Tibial artery (tissue), 4 donors: Measurements from ENCODE around the gene GADD45B.

Source experiments
- DNase-seq, 2 donors: peaks; one replicate each; pipeline ENCODE4 v3.0.0-alpha.2; 2019
- H3K27ac ChIP-seq, 2 donors: fragments of 200-600 bp; sonication (generic) in 1 of 2; 1 replicate in 1 of 2; 2 replicates in 1 of 2; pipeline ENCODE4 v1.5.1; 2018 to 2019; ENCODE audit warnings: mild to moderate bottlenecking in 1 of 2
- H3K27me3 ChIP-seq, 2 donors: fragments of 200-600 bp; sonication (generic) in 1 of 2; one replicate each; pipeline versions ENCODE4 v1.5.1 to v1.6.0; 2016 to 2019
- H3K36me3 ChIP-seq, 3 donors: fragments of 200-600 bp; sonication (generic) in 2 of 3; one replicate each; pipeline ENCODE4 v1.5.1; 2016 to 2019; ENCODE audit warnings: mild to moderate bottlenecking in 2 of 3
- H3K4me1 ChIP-seq, 4 donors: fragments of 200-600 bp; sonication (generic) in 2 of 4; 1 replicate in 3 of 4; 2 replicates in 1 of 4; pipeline ENCODE4 v1.5.1; 2016 to 2019
- H3K4me3 ChIP-seq, 2 donors: fragments of 200-600 bp; sonication (generic) in 1 of 2; 1 replicate in 1 of 2; 2 replicates in 1 of 2; pipeline ENCODE4 v1.5.1; 2018 to 2019; ENCODE audit warnings: mild to moderate bottlenecking in 2 of 2
- H3K9me3 ChIP-seq, 3 donors: fragments of 200-600 bp; sonication (generic) in 1 of 3; one replicate each; pipeline ENCODE4 v1.5.1; 2016 to 2019
- intact Hi-C: fragments of 100-400 bp; cut with DNase I; formaldehyde crosslinking; loops from one replicate; pipeline ENCODE4 v1.15.0; 2023; ENCODE audit warnings: low total_unique reads
- TF ChIP-seq, protein P1 (sequence below), 2 experiments: fragments of 200-600 bp in 1 of 2; fragments of 450-650 bp in 1 of 2; IDR thresholded peaks; one replicate each; pipeline ENCODE4 v1.5.1; 2017 to 2019; ENCODE audit warnings: antibody characterized with exemption in 2 of 2, mild to moderate bottlenecking in 1 of 2, moderate library complexity in 1 of 2

The GADD45B gene, protein sequence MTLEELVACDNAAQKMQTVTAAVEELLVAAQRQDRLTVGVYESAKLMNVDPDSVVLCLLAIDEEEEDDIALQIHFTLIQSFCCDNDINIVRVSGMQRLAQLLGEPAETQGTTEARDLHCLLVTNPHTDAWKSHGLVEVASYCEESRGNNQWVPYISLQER

DNA sequence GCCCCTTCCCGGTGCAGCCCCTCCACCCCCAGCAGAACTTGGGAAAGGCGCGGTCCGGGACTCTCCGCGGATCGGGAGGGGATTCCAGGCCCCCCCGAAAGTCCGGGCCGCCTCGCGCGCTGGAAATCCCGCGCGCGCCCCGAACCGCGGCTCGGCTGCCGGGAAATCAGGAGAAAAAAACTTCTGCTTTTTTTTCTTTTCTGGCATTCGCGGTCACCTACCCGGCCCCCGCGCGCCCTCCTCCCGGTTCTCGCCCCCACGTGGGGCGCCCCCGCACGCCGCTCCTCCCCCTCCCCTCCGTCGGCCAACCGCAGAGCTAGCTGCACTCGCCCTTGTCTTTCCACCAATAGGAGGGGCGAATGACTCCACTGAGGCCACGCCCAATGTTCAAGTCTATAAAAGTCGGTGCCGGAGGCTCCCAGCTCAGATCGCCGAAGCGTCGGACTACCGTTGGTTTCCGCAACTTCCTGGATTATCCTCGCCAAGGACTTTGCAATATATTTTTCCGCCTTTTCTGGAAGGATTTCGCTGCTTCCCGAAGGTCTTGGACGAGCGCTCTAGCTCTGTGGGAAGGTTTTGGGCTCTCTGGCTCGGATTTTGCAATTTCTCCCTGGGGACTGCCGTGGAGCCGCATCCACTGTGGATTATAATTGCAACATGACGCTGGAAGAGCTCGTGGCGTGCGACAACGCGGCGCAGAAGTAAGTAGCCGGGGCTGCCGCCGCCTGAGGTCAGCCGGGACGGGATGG is at the start of gene GADD45B:
Gene GADD45B (plus strand): TSS at position 426 of the 749 bp plus-strand sequence. CDS start 232 bp downstream, at position 658.
- TF ChIP-seq, protein P1, sequence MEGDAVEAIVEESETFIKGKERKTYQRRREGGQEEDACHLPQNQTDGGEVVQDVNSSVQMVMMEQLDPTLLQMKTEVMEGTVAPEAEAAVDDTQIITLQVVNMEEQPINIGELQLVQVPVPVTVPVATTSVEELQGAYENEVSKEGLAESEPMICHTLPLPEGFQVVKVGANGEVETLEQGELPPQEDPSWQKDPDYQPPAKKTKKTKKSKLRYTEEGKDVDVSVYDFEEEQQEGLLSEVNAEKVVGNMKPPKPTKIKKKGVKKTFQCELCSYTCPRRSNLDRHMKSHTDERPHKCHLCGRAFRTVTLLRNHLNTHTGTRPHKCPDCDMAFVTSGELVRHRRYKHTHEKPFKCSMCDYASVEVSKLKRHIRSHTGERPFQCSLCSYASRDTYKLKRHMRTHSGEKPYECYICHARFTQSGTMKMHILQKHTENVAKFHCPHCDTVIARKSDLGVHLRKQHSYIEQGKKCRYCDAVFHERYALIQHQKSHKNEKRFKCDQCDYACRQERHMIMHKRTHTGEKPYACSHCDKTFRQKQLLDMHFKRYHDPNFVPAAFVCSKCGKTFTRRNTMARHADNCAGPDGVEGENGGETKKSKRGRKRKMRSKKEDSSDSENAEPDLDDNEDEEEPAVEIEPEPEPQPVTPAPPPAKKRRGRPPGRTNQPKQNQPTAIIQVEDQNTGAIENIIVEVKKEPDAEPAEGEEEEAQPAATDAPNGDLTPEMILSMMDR (IDR thresholded peaks at IDR 0.05): peak in 1 of 2 experiments; percentile 32
- intact Hi-C loops: loop anchor here (2.0 kb wide), 1 partner anchor 103 kb away; no protein-coding TSS in a partner anchor
- Histone ChIP-seq H3K36me3 (peaks cover 13 to 15% (median 14%) of the 10 kb centered on the region in 3 donors), H3K27me3 (no peaks in the 10 kb centered on the region), H3K4me1 (peaks cover 6 to 22% (median 18%) of the 10 kb centered on the region in 4 donors), H3K4me3 (peak within 1 kb of the TSS; percentile 97 to 98), H3K9me3 (no peaks in the 10 kb centered on the region), H3K27ac (peak within 1 kb of the TSS; percentile 96)
- DNase-seq: peak; percentile 97 to 99

DNA sequence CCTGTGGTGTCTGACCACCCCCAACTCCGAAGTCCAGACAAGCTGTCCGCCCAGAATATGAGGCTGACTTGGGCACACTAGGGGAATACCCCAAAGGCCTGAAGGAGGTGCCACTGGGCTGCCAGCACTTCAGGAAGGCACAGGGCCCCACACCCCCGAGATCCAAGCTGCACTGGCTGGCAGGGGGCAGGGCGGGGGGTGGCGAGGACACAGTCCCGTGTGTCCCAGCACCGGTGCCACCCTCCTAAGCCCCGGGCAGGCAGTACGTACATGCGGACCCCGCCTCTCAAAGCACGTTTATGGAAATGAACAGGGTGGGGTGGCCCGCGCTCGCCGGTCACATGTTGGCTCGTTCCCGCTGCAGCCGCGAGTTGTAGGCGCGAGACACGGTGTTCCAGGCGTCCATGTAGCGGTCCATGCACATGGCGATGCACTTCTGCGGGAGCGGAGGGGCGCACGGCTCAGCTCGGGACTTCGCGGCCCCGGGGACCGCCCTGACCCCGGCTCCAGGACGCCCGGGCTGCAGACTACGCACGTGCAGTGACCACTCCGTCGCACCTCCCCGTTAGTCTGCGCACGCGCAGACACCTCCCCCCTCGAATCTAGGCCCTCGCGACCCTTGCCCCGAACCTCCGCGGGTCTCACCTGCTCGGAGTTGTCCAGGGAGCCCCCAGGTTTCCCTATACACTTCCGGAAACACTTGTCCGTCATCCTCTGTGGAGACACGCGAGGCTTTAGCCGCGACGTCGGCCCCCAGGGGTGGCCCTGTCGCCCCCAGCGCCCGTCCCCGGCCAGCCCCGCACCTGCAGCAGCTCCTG is 49.1 kb upstream of the GADD45B start:
- intact Hi-C loops: no loop called here
- Histone ChIP-seq H3K27me3 (no peaks in the 10 kb centered on the region), H3K36me3 (peaks cover 0 to 45% (median 10%) of the 10 kb centered on the region in 3 donors), H3K4me3 (peak overlapping the region; percentile 68 to 85), H3K9me3 (no peaks in the 10 kb centered on the region), H3K27ac (peak overlapping the region; percentile 87 to 88), H3K4me1 (peaks cover 0 to 40% (median 32%) of the 10 kb centered on the region in 4 donors)
- no peak for DNase-seq
- TF ChIP-seq, protein P1 (IDR thresholded peaks at IDR 0.05): no peak

DNA sequence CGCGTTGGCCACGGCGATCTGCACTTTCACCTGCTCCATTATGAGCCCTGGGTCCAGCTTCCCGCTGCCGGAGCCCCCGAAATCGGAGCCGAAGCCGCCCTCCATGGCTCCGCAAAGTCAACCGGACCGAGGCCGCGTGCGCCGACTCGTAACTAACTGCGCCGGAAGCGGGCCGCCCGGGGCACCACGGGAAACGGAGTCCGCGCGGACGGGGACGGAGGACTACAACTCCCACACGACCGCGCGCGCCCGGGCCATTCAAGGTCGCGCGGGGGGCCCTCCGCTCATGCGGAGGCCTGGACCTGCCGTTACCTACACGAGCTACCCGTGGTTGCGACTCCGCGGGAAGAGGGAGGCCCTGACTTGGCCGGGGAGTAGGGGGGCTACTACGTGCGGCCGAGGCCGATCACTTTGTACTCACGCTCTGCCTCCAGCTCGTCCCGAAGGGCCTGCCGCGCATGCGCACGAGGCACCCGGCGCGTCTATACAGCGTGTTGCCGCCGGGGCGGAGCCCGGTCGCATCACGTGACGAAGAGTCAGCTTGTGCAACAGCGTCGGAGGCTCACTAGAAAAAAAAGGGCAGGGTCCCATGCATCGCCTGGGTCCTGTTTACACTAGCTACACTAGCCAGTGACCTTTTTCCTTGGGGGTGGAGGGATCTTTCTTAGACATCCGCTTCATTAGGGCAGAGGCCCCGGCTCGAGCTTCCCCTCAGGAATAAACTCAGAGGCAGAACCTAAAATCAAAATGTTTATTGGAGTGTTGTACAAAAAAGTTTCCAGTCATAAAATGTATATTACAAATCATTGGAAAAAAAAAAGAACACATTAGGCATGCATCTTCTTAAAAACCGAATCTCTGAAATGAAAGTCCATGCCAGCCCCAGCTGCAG is 48.3 kb upstream of the GADD45B start, which contains the start of gene TIMM13:
Gene TIMM13 (minus strand): TSS at position 158 of the 892 bp plus-strand sequence. CDS start 53 bp downstream, at position 105.
- Histone ChIP-seq H3K27me3 (no peaks in the 10 kb centered on the region), H3K9me3 (no peaks in the 10 kb centered on the region), H3K4me3 (peak within 1 kb of the TSS; percentile 68 to 85), H3K36me3 (peaks cover 0 to 50% (median 10%) of the 10 kb centered on the region in 3 donors), H3K27ac (peak within 1 kb of the TSS; percentile 87 to 88), H3K4me1 (peaks cover 0 to 40% (median 32%) of the 10 kb centered on the region in 4 donors)
- TF ChIP-seq, protein P1 (IDR thresholded peaks at IDR 0.05): peak in 1 of 2 experiments; percentile 21
- peak; percentile 96 to 98 for DNase-seq
- intact Hi-C loops: no loop called here

DNA sequence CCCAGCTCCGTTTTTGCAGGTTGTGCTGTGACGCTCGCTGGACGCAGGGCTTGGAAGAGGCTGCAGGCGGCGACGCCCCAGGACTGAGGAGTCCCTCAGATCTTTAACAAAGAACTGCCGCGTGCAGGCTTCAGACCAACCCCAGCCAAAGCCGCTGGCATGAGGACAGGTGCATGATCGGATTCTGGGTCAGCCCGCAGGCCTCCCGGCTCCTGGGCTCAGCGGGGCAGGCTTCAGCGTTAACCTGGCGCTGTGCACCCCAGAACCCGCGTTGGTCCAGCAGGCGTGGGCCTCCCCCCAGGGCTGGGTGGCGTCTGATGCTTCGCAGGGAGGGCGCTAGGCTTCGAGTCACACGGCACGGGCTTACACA is 47.6 kb upstream of the GADD45B start:
- Histone ChIP-seq H3K4me1 (peaks cover 0 to 40% (median 32%) of the 10 kb centered on the region in 4 donors), H3K9me3 (no peaks in the 10 kb centered on the region), H3K4me3 (peak overlapping the region; percentile 68 to 85), H3K36me3 (peaks cover 0 to 45% (median 10%) of the 10 kb centered on the region in 3 donors), H3K27me3 (no peaks in the 10 kb centered on the region), H3K27ac (peak overlapping the region; percentile 87 to 88)
- intact Hi-C loops: no loop called here
- DNase-seq: no peak
- TF ChIP-seq, protein P1 (IDR thresholded peaks at IDR 0.05): no peak
